Keratinocyte (primary cell): ENCODE results near the gene PPP4R4. TPM values are rescaled to one million over a fixed set of nuclear protein-coding genes. Genes with fewer than 3 reads are reported as not detected.

Source experiments
- DNase-seq: peaks from one replicate; pipeline ENCODE4 v3.0.0-alpha.2; 2011; ENCODE audit warnings: low read depth, missing footprints, low spot score
- FAIRE-seq: peaks from 2 replicates; lab custom pipeline; 2011; peaks lifted over from hg19 to GRCh38; lab: Jason Lieb, UNC
- H2AFZ ChIP-seq: 2 replicates; pipeline ENCODE4 v1.6.0; 2012; ENCODE audit warnings: low read length, control low read depth, inconsistent platforms; ENCODE audit not compliant: control insufficient read depth
- H3K27ac ChIP-seq: 2 replicates; pipeline ENCODE4 v1.5.1; 2011; ENCODE audit warnings: low read length; ENCODE audit not compliant: control insufficient read depth, insufficient read depth
- H3K27me3 ChIP-seq: 3 replicates; pipeline ENCODE4 v1.6.0; 2011; ENCODE audit warnings: low read length; ENCODE audit not compliant: control insufficient read depth, insufficient read depth; ENCODE audit errors: extremely low read depth
- H3K36me3 ChIP-seq, 2 experiments: 2 replicates in 1 of 2; 3 replicates in 1 of 2; pipeline ENCODE4 v1.5.1; 2011; ENCODE audit warnings: low read length in 2 of 2, mild to moderate bottlenecking in 1 of 2; ENCODE audit not compliant: control insufficient read depth in 2 of 2, insufficient read depth in 2 of 2; ENCODE audit errors: extremely low read depth in 1 of 2
- H3K4me1 ChIP-seq: 3 replicates; pipeline ENCODE4 v1.5.1; 2011; ENCODE audit warnings: low read length; ENCODE audit not compliant: control insufficient read depth, insufficient read depth; ENCODE audit errors: extremely low read depth
- H3K4me2 ChIP-seq: 3 replicates; pipeline ENCODE4 v1.6.0; 2011; ENCODE audit warnings: low read depth, low read length; ENCODE audit not compliant: control insufficient read depth, insufficient read depth; ENCODE audit errors: extremely low read depth
- H3K4me3 ChIP-seq, 3 experiments: fragments of 200-600 bp in 1 of 3; sonication (generic) in 1 of 3; 2 replicates in 2 of 3; 3 replicates in 1 of 3; pipeline ENCODE4 v1.5.1; 2011 to 2016; ENCODE audit warnings: low read length in 3 of 3, mild to moderate bottlenecking in 3 of 3, control low read depth in 2 of 3, inconsistent platforms in 1 of 3, low read depth in 1 of 3, mixed read lengths in 1 of 3, mixed run types in 1 of 3, moderate library complexity in 1 of 3; ENCODE audit not compliant: control insufficient read depth in 2 of 3, insufficient read depth in 2 of 3; ENCODE audit errors: extremely low read depth in 1 of 3
- H3K79me2 ChIP-seq: 2 replicates; pipeline ENCODE4 v1.6.0; 2012; ENCODE audit warnings: low read length; ENCODE audit not compliant: control insufficient read depth, insufficient read depth
- H3K9ac ChIP-seq: 3 replicates; pipeline ENCODE4 v1.6.0; 2011; ENCODE audit warnings: low read length; ENCODE audit not compliant: control insufficient read depth, insufficient read depth; ENCODE audit errors: extremely low read depth
- H3K9me1 ChIP-seq: 3 replicates; pipeline ENCODE4 v1.6.0; 2011; ENCODE audit warnings: low read length; ENCODE audit not compliant: control insufficient read depth, insufficient read depth; ENCODE audit errors: extremely low read depth
- H3K9me3 ChIP-seq: 2 replicates; pipeline ENCODE4 v1.5.1; 2012; ENCODE audit warnings: low read depth, low read length; ENCODE audit not compliant: control insufficient read depth
- H4K20me1 ChIP-seq: 3 replicates; pipeline ENCODE4 v1.6.0; 2011; ENCODE audit warnings: low read length; ENCODE audit not compliant: control insufficient read depth, insufficient read depth; ENCODE audit errors: extremely low read depth
- CTCF ChIP-seq, 3 experiments: IDR thresholded peaks in 1 of 3; conservative IDR thresholded peaks in 1 of 3; optimal IDR thresholded peaks in 1 of 3; 2 replicates in 2 of 3; 3 replicates in 1 of 3; pipeline versions ENCODE3 to v1.5.1; 2011; ENCODE audit warnings: low read length in 3 of 3, mild to moderate bottlenecking in 3 of 3, moderate library complexity in 2 of 3, control low read depth in 1 of 3, inconsistent platforms in 1 of 3; ENCODE audit not compliant: insufficient read depth in 2 of 3; ENCODE audit errors: extremely low read depth in 1 of 3
- EZH2 ChIP-seq: IDR thresholded peaks from one replicate; pipeline ENCODE4 v1.6.1; 2012; ENCODE audit warnings: inconsistent platforms, mild to moderate bottlenecking, low read length, moderate library complexity
- dilution Hi-C: fragments of 300-500 bp; cut with MboI; formaldehyde crosslinking; loops from one replicate; pipeline ENCODE4 v1.7.0; 2020; ENCODE audit warnings: low sequenced_read_pairs; ENCODE audit not compliant: extremely low pct_ligation_motif_present
- polyA plus RNA-seq, 5 experiments: library from polyadenylated mRNA; depleted of rRNA in 3 of 5; stranded (reverse) in 3 of 5; stranded (forward) in 1 of 5; unstranded in 1 of 5; fragments of >200 nt; gene quantifications; 1 replicate in 1 of 5; 2 replicates in 3 of 5; 3 replicates in 1 of 5; pipeline versions ENCODE4 v1.2.1 to v1.2.3, GENCODE V29; 2011 to 2012; ENCODE audit warnings: missing spikeins in 2 of 5, low read depth in 1 of 5, low replicate concordance in 1 of 5

PPP4R4 gene
- polyA plus RNA-seq, 1 donor (not counting 4 experiments of a cell fraction or from before 2014, with no cell fraction given), result 9.0 TPM

- Histone ChIP-seq H3K4me3 (no peak overlapping the region), H3K27me3 (no peaks in the 10 kb centered on the region), H3K9me3 (no peaks in the 10 kb centered on the region), H3K9me1 (no peaks in the 10 kb centered on the region), H3K36me3 (no peaks in the 10 kb centered on the region), H3K27ac (no peak overlapping the region), H4K20me1 (no peaks in the 10 kb centered on the region), H3K4me2 (no peak overlapping the region), H3K79me2 (no peaks in the 10 kb centered on the region), H3K4me1 (no peaks in the 10 kb centered on the region), H3K9ac (no peak overlapping the region), H2AFZ (no peak overlapping the region)
- DNase-seq, result no peak
- dilution Hi-C loops, result no loop called here
- FAIRE-seq, result no peak
- no peak for TF ChIP-seq EZH2
- no peak for TF ChIP-seq CTCF (optimal IDR thresholded peaks at IDR 0.05 in 1 of 3, IDR thresholded peaks at IDR 0.05 in 1 of 3, conservative IDR thresholded peaks at IDR 0.05 in 1 of 3; ENCODE audit: extremely low read depth in 1 of 3, insufficient read depth in 2 of 3, low read length in 3 of 3)
Observed at GRCh38 chr14:94142247-94142646, 31.9 kb upstream of the PPP4R4 start.

- no peak for TF ChIP-seq EZH2
- TF ChIP-seq CTCF (optimal IDR thresholded peaks at IDR 0.05 in 1 of 3, IDR thresholded peaks at IDR 0.05 in 1 of 3, conservative IDR thresholded peaks at IDR 0.05 in 1 of 3; ENCODE audit: extremely low read depth in 1 of 3, insufficient read depth in 2 of 3, low read length in 3 of 3), result no peak
- DNase-seq, result no peak
- H3K27ac ChIP-seq, result no peak overlapping the region
- no peaks in the 10 kb centered on the region for H3K36me3 ChIP-seq
- dilution Hi-C loops, result no loop called here
- FAIRE-seq, result no peak
- no peaks in the 10 kb centered on the region for H3K9me3 ChIP-seq
- no peak overlapping the region for H2AFZ ChIP-seq
- no peak overlapping the region for H3K4me2 ChIP-seq
- no peaks in the 10 kb centered on the region for H3K4me1 ChIP-seq
- no peaks in the 10 kb centered on the region for H3K79me2 ChIP-seq
- H3K9me1 ChIP-seq, result no peaks in the 10 kb centered on the region
- no peak overlapping the region for H3K9ac ChIP-seq
- no peak overlapping the region for H3K4me3 ChIP-seq
- H3K27me3 ChIP-seq, result no peaks in the 10 kb centered on the region
- H4K20me1 ChIP-seq, result no peaks in the 10 kb centered on the region
Observed at GRCh38 chr14:94142836-94143235, 31.3 kb upstream of the PPP4R4 start.
